Muscle layer of colon (tissue), 2 donors: ENCODE results near the gene HLF.

Experiments
- H3K27ac ChIP-seq: one replicate; pipeline ENCODE4 v1.7.0; 2013; ENCODE audit warnings: low read depth, mild to moderate bottlenecking, low read length, moderate library complexity
- H3K27me3 ChIP-seq, 2 donors: one replicate each; pipeline ENCODE4 v1.7.0; 2013; ENCODE audit warnings: low read length in 2 of 2, mild to moderate bottlenecking in 2 of 2; ENCODE audit not compliant: insufficient read depth in 2 of 2, control insufficient read depth in 1 of 2
- H3K36me3 ChIP-seq: one replicate; pipeline ENCODE4 v1.7.0; 2013; ENCODE audit warnings: mild to moderate bottlenecking, low read length; ENCODE audit not compliant: insufficient read depth
- H3K4me1 ChIP-seq: one replicate; pipeline ENCODE4 v1.7.0; 2013; ENCODE audit warnings: mild to moderate bottlenecking, low read length; ENCODE audit not compliant: insufficient read depth
- H3K4me3 ChIP-seq, 2 donors: one replicate each; pipeline ENCODE4 v1.7.0; 2013; ENCODE audit warnings: low read length in 2 of 2, low read depth in 1 of 2, mild to moderate bottlenecking in 1 of 2, moderate library complexity in 1 of 2
- H3K9ac ChIP-seq: one replicate; pipeline ENCODE4 v1.7.0; 2013; ENCODE audit warnings: low read length
- H3K9me3 ChIP-seq: one replicate; pipeline ENCODE4 v1.7.0; 2013; ENCODE audit warnings: mild to moderate bottlenecking, low read length
- donor health status: abdominal sarcoma.
- donor health status: Adenocarcinoma of cecum.

HLF gene

GRCh38 chr17:55305321-55306087 lies 40.7 kb downstream of the HLF start:
- peaks cover 19% of the 10 kb centered on the region for H3K4me1 ChIP-seq
- H3K36me3 ChIP-seq: no peaks in the 10 kb centered on the region
- H3K9ac ChIP-seq: no peak overlapping the region
- no peaks in the 10 kb centered on the region for H3K27me3 ChIP-seq
- H3K27ac ChIP-seq: no peak overlapping the region
- no peak overlapping the region for H3K4me3 ChIP-seq
- no peaks in the 10 kb centered on the region for H3K9me3 ChIP-seq

GRCh38 chr17:55307879-55308278 lies 43.1 kb downstream of the HLF start:
- Histone ChIP-seq H3K27ac (no peak overlapping the region), H3K9me3 (no peaks in the 10 kb centered on the region), H3K27me3 (no peaks in the 10 kb centered on the region), H3K4me1 (peaks cover 12% of the 10 kb centered on the region), H3K4me3 (no peak overlapping the region), H3K9ac (no peak overlapping the region), H3K36me3 (no peaks in the 10 kb centered on the region)

- Histone ChIP-seq H3K27me3 (no peaks in the 10 kb centered on the region), H3K9ac (no peak overlapping the region), H3K4me3 (no peak overlapping the region), H3K9me3 (no peaks in the 10 kb centered on the region), H3K4me1 (peaks cover 6% of the 10 kb centered on the region), H3K36me3 (no peaks in the 10 kb centered on the region), H3K27ac (no peak overlapping the region)
Observed at GRCh38 chr17:55308613-55309391, 44.0 kb downstream of the HLF start.

- Histone ChIP-seq H3K4me1 (peaks cover 6% of the 10 kb centered on the region), H3K27me3 (no peaks in the 10 kb centered on the region), H3K9me3 (no peaks in the 10 kb centered on the region), H3K9ac (no peak overlapping the region), H3K27ac (no peak overlapping the region), H3K4me3 (no peak overlapping the region), H3K36me3 (peaks cover 24% of the 10 kb centered on the region)
Observed at GRCh38 chr17:55311767-55312375, 47.1 kb downstream of the HLF start.

GRCh38 chr17:55312852-55313251 lies 48.1 kb downstream of the HLF start:
- Histone ChIP-seq H3K27me3 (no peaks in the 10 kb centered on the region), H3K36me3 (peaks cover 28% of the 10 kb centered on the region), H3K27ac (no peak overlapping the region), H3K9ac (no peak overlapping the region), H3K4me3 (no peak overlapping the region), H3K4me1 (peaks cover 6% of the 10 kb centered on the region), H3K9me3 (no peaks in the 10 kb centered on the region)

- H3K9ac ChIP-seq: no peak overlapping the region
- H3K9me3 ChIP-seq: no peaks in the 10 kb centered on the region
- H3K27me3 ChIP-seq: no peaks in the 10 kb centered on the region
- peaks cover 6% of the 10 kb centered on the region for H3K4me1 ChIP-seq
- H3K4me3 ChIP-seq: no peak overlapping the region
- peaks cover 39% of the 10 kb centered on the region for H3K36me3 ChIP-seq
- no peak overlapping the region for H3K27ac ChIP-seq
Observed at GRCh38 chr17:55314061-55314783, 49.5 kb downstream of the HLF start.

GRCh38 chr17:55314784-55315491 lies 50.2 kb downstream of the HLF start:
- Histone ChIP-seq H3K27ac (no peak overlapping the region), H3K9me3 (no peaks in the 10 kb centered on the region), H3K4me3 (no peak overlapping the region), H3K9ac (no peak overlapping the region), H3K27me3 (no peaks in the 10 kb centered on the region), H3K36me3 (peaks cover 39% of the 10 kb centered on the region), H3K4me1 (peaks cover 6% of the 10 kb centered on the region)

GRCh38 chr17:55316499-55316898 lies 51.7 kb downstream of the HLF start:
- Histone ChIP-seq H3K4me1 (peaks cover 6% of the 10 kb centered on the region), H3K27ac (no peak overlapping the region), H3K36me3 (peaks cover 51% of the 10 kb centered on the region), H3K4me3 (no peak overlapping the region), H3K9me3 (no peaks in the 10 kb centered on the region), H3K27me3 (no peaks in the 10 kb centered on the region), H3K9ac (no peak overlapping the region)

- Histone ChIP-seq H3K4me1 (no peaks in the 10 kb centered on the region), H3K9me3 (no peaks in the 10 kb centered on the region), H3K27ac (no peak overlapping the region), H3K4me3 (no peak overlapping the region), H3K36me3 (peaks cover 52% of the 10 kb centered on the region), H3K9ac (no peak overlapping the region), H3K27me3 (no peaks in the 10 kb centered on the region)
Observed at GRCh38 chr17:55317284-55317683, 52.5 kb downstream of the HLF start.

- Histone ChIP-seq H3K4me1 (no peaks in the 10 kb centered on the region), H3K36me3 (peaks cover 52% of the 10 kb centered on the region), H3K4me3 (no peak overlapping the region), H3K27ac (no peak overlapping the region), H3K9me3 (no peaks in the 10 kb centered on the region), H3K9ac (no peak overlapping the region), H3K27me3 (no peaks in the 10 kb centered on the region)
Observed at GRCh38 chr17:55318081-55318480, 53.3 kb downstream of the HLF start.
